Nephron progenitor cell (in vitro differentiated cells): ENCODE measurements around the gene BTG1.
A peak's percentile ranks its signal among the peaks of the same experiment; 100 is the strongest.
"Not testable (repeated sequence)": the region's sequence is repeated elsewhere in the genome, so short reads cannot be mapped to it uniquely, and the experiment has no call there.

Experiments
- DNase-seq: peaks from one replicate; pipeline ENCODE4 v3.0.0; 2021
- H3K27ac Mint-ChIP-seq: 2 replicates; pipeline ENCODE4 v1.8.0; 2021; ENCODE audit warnings: mild to moderate bottlenecking, moderate library complexity, mixed read lengths
- H3K27me3 Mint-ChIP-seq: 2 replicates; pipeline ENCODE4 v1.8.0; 2021; ENCODE audit warnings: mild to moderate bottlenecking, low read depth, mixed read lengths; ENCODE audit not compliant: poor library complexity
- H3K36me3 Mint-ChIP-seq: 2 replicates; pipeline ENCODE4 v1.8.0; 2021; ENCODE audit warnings: low read depth, mixed read lengths
- H3K4me1 Mint-ChIP-seq: 2 replicates; pipeline ENCODE4 v1.8.0; 2021; ENCODE audit warnings: mixed read lengths
- H3K4me3 Mint-ChIP-seq: 2 replicates; pipeline ENCODE4 v1.8.0; 2021; ENCODE audit warnings: mild to moderate bottlenecking, moderate library complexity, mixed read lengths
- H3K9me3 Mint-ChIP-seq: 2 replicates; pipeline ENCODE4 v1.8.0; 2021; ENCODE audit warnings: mild to moderate bottlenecking, moderate library complexity, mixed read lengths
- TF ChIP-seq, protein P1 (sequence below): fragments of 200-600 bp; sonication (generic); IDR thresholded peaks from 2 replicates; pipeline ENCODE4 v1.5.0; 2021; ENCODE audit warnings: antibody characterized with exemption

BTG1 gene

DNA sequence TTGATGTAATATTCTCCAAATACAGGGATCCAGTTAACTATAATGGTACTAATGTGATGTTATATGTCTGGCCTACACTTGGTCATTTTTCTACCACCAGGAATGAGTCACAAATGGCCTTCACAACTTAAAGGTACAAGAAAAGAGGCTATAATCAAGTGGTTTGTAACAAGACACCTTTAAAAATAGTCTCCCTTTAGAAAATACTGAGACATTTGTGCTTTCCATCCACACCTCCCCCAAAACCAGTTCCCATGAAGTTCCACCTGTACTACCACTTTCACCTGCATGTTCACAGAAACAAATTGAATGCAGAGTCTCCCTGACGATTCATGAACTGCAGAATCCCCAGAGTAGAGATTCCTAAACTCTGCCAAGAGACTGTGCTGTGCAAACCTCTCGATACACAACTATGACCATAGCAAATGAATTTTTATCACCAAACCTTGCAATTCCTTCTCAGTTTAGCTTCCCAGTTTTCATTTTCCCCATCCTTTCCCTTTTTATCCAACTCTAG lies 6.0 kb downstream of the BTG1 start:
- Mint-ChIP-seq H3K27ac (no peak overlapping the region), H3K9me3 (no peaks in the 10 kb centered on the region), H3K27me3 (peaks cover 4% of the 10 kb centered on the region), H3K4me3 (peak overlapping the region; percentile 99), H3K4me1 (peaks cover 85% of the 10 kb centered on the region), H3K36me3 (peaks cover 56% of the 10 kb centered on the region)
- DNase-seq = no peak
- TF ChIP-seq, protein P1, sequence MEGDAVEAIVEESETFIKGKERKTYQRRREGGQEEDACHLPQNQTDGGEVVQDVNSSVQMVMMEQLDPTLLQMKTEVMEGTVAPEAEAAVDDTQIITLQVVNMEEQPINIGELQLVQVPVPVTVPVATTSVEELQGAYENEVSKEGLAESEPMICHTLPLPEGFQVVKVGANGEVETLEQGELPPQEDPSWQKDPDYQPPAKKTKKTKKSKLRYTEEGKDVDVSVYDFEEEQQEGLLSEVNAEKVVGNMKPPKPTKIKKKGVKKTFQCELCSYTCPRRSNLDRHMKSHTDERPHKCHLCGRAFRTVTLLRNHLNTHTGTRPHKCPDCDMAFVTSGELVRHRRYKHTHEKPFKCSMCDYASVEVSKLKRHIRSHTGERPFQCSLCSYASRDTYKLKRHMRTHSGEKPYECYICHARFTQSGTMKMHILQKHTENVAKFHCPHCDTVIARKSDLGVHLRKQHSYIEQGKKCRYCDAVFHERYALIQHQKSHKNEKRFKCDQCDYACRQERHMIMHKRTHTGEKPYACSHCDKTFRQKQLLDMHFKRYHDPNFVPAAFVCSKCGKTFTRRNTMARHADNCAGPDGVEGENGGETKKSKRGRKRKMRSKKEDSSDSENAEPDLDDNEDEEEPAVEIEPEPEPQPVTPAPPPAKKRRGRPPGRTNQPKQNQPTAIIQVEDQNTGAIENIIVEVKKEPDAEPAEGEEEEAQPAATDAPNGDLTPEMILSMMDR = no peak

DNA sequence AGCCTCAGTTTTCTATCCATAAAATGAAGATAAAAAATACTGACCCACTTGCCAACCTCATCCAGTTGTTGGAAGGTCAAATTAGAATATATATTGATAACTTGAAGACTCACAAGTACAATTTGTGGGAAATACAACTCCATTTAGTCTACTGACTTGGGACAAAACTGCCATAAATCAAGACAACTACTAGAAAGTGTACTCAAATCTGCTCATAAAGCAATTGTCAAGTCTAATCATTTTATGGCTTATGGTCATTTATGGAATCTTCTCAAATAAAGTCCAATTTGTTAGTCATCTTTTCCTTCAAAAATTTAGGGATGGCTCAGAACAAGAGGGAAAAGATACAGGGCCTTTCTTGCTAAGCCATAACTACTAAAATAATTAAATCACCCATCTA lies 7.0 kb downstream of the BTG1 start:
- Mint-ChIP-seq H3K36me3 (peaks cover 50% of the 10 kb centered on the region), H3K9me3 (no peaks in the 10 kb centered on the region), H3K4me1 (peaks cover 90% of the 10 kb centered on the region), H3K27me3 (no peaks in the 10 kb centered on the region), H3K4me3 (peak overlapping the region; percentile 99), H3K27ac (peak overlapping the region; percentile 18)
- no peak for DNase-seq
- TF ChIP-seq, protein P1 = no peak

DNA sequence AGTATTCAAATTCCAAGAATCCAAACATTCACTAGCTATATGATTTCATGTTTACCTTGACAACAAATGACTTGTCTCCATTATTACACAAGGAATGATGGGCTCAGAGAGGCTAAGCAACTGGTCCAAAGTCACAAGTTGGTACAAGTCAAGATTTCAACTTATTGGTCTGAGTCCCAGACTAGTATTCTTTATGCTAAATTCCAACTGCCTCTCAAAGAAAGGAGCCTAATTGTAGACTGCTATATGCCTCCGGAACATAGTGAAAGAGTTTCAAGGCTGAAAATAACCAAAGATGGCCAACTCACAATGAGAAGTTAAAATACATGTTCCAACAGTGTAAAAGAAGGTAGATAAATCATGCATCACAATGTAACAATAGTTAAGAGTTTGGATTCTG lies 7.5 kb downstream of the BTG1 start:
- no peaks in the 10 kb centered on the region for H3K9me3 Mint-ChIP-seq
- no peaks in the 10 kb centered on the region for H3K27me3 Mint-ChIP-seq
- TF ChIP-seq, protein P1 = no peak
- no peak for DNase-seq
- H3K27ac Mint-ChIP-seq = no peak overlapping the region
- peaks cover 46% of the 10 kb centered on the region for H3K36me3 Mint-ChIP-seq
- H3K4me3 Mint-ChIP-seq = peak overlapping the region; percentile 99
- peaks cover 93% of the 10 kb centered on the region for H3K4me1 Mint-ChIP-seq

DNA sequence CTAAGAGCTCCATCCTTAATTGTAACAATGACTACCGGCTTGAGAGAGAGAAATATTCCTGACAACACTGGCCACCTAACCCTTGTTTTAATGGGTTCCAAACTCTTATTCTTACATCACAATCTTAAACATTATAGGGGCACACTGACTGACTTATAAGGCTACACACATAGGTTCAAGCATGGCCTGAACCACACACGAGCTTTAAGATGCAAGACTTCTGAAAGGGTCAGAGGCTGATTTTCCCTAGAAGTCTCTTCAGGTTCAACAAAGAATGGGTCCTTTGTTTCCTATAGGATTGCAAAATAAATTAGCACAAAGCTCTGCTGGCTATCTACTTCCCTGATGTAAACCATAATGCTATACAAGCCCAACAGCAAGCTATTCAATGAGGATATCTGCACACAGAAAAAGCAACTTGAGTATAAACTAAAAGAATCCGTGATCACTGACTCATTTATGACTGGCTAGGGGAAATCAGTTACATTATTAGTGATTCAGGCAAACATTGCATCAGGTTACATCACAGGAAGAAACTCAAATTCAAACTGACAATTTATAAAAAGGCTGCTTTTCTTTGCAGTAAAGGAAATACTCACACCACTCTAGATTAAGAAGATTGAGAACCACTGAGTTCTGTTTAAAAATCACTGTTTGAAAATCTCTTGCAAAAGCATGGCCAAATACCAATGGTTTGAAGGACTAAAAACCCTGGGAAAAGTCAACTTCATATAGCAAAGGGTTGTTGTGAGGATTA lies 8.5 kb downstream of the BTG1 start:
- DNase-seq = no peak
- TF ChIP-seq, protein P1 = no peak
- Mint-ChIP-seq H3K4me1 (peaks cover 89% of the 10 kb centered on the region), H3K4me3 (peak overlapping the region; percentile 99), H3K9me3 (no peaks in the 10 kb centered on the region), H3K27me3 (no peaks in the 10 kb centered on the region), H3K36me3 (peaks cover 36% of the 10 kb centered on the region), H3K27ac (no peak overlapping the region)

DNA sequence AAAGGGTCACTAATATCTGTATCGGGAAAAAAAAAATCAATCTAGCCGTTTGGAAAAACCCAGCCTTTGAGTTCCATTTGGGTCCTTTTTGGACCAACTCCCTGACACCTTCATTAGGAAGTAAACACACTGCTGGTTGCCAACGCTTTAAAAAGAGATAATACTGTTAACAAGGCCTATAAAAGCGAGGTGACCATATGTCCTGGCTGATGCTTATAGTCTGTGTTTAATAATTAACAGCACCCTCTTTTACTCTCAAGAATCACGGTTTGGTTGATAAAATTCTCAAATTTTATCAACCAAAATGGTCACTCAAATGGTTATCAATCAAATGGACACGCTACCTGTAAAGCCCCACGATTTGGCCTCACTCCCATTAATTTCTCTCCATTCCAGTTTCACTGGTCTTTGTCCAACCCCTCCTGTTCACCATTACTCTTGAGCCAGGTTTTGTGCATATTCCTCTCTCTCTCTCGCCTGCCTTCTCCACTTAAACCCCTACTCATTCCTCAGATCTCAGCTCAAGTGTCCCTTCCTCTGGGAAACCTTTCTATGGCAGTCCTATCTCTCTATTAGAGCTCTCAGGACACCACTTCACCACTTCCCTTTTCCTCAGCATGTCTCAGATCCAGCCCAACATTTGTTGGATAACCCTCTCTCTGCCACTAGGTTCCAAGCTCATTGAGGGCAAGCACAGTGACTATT lies 9.5 kb downstream of the BTG1 start:
- no peak overlapping the region for H3K27ac Mint-ChIP-seq
- H3K27me3 Mint-ChIP-seq = no peaks in the 10 kb centered on the region
- no peaks in the 10 kb centered on the region for H3K9me3 Mint-ChIP-seq
- H3K36me3 Mint-ChIP-seq = peaks cover 34% of the 10 kb centered on the region
- TF ChIP-seq, protein P1 = no peak
- DNase-seq = no peak
- peak overlapping the region; percentile 8 for H3K4me3 Mint-ChIP-seq
- H3K4me1 Mint-ChIP-seq = peaks cover 89% of the 10 kb centered on the region

DNA sequence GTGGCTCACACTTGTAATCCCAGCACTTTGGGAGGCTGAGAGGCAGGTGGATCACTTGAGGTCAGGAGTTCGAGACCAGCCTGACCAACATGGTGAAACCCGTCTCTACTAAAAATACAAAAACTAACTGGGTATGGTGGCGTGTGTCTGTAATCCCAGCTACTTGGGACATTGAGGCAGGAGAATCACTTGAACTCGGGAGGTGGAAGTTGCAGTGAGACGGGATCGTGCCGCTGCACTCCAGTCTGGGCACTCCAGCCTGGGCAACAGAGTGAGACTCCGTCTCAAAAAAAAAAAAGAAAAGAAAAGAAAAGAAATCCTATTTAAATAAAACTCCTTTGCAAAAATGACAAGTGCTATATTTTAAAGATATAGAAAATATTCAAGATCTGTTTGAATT lies 10.1 kb downstream of the BTG1 start:
- peaks cover 88% of the 10 kb centered on the region for H3K4me1 Mint-ChIP-seq

More for the DNA sequence above, 10.1 kb downstream of the BTG1 start:
- not testable (repeated sequence) for H3K27ac Mint-ChIP-seq, H3K4me3 Mint-ChIP-seq, DNase-seq, H3K27me3 Mint-ChIP-seq, H3K9me3 Mint-ChIP-seq
- H3K36me3 Mint-ChIP-seq = peaks cover 32% of the 10 kb centered on the region
